ENCODE data around the gene DDHD1.

The DDHD1 gene

DNA sequence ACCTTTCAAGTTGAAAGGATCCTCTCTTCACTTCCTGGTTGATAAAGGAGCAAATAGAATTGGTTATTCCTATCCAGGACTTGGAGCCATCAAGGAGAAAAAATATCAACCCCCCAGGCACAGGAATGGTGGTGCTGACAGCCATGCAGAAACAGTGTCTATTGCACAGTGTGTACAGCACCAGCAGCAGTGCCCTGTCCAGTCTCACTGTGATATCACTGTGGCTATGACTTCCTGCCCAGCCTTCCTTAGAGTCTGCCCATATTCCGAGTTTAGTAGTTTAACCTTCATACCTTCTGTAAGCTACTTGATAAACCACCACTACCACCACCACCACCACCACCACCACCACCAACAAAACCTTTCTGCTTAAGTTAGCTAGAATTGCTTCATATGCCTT, 157.1 kb downstream of the DDHD1 start:
- no peak for DNase-seq (ENCODE audit: low spot score)

DNA sequence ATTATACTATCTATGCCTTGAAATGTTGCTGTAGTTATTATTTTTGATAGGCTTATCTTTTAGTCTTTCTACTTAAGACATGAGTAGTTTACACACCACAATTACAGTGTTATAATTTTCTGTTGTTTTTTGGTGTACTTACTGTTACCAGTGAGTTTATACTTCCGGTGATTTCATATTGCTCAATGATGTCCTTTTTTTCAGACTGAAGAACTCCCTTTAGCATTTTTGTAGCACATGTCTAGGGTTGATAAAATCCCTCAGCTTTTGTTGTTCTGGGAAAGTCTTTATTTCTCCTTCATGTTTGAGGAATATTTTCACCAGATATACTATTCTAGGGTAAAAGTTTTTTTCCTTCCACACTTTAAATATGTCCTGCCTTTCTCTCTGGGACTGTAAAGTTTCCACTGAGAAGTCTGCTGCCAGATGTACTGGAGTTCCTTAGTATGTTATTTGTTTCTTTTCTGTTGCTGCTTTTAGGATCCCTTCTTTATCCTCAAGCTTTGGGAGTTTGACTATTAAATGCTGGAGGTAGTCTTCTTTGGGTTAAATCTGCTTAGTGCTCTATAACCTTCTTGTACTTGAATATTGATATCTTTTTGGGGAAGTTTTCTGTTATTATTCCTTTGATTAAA, 160.8 kb downstream of the DDHD1 start:
- no peak for DNase-seq (ENCODE audit: low spot score)

DNA sequence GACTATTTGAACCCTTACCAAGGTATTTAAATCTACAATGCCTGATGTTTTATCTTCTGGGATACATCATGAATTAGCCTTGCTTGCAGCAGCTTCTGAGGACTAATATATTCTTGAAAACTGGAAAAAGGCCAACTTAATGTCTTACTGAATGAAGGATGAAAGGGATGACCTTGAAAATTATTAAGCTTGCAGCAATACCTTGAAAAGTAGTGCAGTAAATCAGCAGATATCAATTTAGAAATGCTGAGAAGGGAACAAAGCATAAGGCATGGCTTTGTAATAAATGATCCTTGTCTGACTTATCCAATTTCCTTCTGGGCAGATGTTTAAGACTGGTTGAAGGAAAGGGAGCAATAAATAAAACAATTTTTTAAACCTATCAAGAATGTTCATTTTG, 165.0 kb downstream of the DDHD1 start:
- DNase-seq (ENCODE audit: low spot score), result no peak

DNA sequence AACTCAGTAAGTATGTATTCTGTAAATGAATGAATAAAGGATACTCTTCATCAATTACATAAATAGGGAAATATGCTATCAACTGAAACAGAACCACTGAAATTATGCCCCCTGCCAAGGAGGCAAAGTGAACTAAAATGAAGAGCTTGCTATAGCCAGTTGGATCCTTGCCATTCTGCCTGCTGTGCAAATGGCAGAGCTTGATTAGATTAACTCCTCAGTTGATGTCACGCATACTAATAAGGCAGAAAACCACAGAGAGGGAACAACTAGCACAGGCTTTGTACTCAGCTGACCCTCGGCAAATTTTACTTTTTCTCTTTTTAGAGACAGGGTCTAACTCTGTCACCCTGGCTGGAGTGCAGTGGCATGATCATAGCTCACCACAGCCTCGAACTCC, 165.6 kb downstream of the DDHD1 start:
- no peak for DNase-seq (ENCODE audit: low spot score)

DNA sequence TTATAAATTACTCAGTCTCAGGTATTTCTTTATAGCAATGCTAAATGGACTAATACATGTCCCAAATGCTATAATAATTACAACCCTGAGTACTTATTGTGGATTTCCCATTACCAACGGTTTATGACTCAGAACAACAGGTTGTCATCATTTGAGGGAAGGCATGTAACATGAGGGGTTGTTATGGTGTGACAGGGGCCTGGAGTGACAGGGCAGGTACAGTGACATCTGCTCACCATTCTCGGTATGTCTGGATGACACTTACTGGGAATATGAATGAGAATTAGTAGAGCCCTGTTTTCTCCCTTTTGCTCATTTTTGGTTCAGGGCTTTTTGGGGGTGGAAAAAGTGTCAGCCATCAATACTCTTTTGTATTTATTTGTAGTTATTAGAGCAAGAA, 166.1 kb downstream of the DDHD1 start:
- DNase-seq (ENCODE audit: low spot score), result no peak

All from CD4-positive, alpha-beta T cell treated with Interleukin-15 for 4 hours (primary cell).